ENCODE data around the gene C1orf52. TPM values are rescaled to one million over a fixed set of nuclear protein-coding genes. Genes with fewer than 3 reads are reported as not detected.

Gene C1orf52
- total RNA-seq, 1 experiment from 2014 or later, result 44.5 TPM

DNA sequence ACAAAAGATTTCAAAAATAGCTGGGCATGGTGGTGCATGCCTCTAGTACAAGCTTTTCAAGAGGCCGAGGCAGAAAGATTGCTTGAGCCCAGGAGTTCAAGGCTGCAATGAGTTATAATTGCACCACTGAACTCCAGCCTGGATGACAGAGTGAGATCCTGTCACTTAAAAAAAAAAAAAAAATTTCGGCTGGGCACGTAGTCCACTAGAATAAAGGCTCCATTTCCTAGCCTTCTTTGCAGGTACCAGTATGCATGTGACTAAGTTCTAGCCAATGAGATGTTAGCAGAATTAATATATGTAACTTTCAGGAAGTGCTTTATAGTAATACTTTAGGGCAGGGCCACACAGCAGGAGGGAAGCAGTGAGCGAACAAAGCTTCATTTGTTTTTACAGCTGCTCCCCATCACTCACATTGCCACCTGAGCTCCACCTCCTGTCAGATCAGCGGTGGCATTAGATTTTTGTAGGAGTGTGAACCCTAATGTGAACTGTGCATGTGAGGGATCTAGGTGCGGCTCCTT lies 29.8 kb downstream of the C1orf52 start:
- ChIA-PET POLR2A (no interaction called here), CTCF (interaction anchor here (0.7 to 2.7 kb wide), 6 partner anchors 11 to 285 kb away, joined by 3 to 15 read pairs (median 10); partner anchors contain the start of genes C1orf52 and SYDE2)
- Mint-ChIP-seq H3K27ac (no peak overlapping the region), H3K4me3 (no peak overlapping the region), H3K36me3 (no peaks in the 10 kb centered on the region), H3K27me3 (ENCODE audit: low read depth) (no peaks in the 10 kb centered on the region), H3K4me1 (peaks cover 36% of the 10 kb centered on the region), H3K9me3 (0 out of 2 replicates have a peak, but pooled peaks cover 3% of the 10 kb centered on the region)
- DNase-seq (ENCODE audit: low spot score), result no peak
- TF ChIP-seq, protein P1, sequence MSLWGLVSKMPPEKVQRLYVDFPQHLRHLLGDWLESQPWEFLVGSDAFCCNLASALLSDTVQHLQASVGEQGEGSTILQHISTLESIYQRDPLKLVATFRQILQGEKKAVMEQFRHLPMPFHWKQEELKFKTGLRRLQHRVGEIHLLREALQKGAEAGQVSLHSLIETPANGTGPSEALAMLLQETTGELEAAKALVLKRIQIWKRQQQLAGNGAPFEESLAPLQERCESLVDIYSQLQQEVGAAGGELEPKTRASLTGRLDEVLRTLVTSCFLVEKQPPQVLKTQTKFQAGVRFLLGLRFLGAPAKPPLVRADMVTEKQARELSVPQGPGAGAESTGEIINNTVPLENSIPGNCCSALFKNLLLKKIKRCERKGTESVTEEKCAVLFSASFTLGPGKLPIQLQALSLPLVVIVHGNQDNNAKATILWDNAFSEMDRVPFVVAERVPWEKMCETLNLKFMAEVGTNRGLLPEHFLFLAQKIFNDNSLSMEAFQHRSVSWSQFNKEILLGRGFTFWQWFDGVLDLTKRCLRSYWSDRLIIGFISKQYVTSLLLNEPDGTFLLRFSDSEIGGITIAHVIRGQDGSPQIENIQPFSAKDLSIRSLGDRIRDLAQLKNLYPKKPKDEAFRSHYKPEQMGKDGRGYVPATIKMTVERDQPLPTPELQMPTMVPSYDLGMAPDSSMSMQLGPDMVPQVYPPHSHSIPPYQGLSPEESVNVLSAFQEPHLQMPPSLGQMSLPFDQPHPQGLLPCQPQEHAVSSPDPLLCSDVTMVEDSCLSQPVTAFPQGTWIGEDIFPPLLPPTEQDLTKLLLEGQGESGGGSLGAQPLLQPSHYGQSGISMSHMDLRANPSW (CRISPR knock-in tag; conservative IDR thresholded peaks at IDR 0.05; ENCODE audit: low read depth), result no peak
- no peak for TF ChIP-seq ZNF138 (CRISPR knock-in tag; conservative IDR thresholded peaks at IDR 0.05)
- ATAC-seq, result no peak

DNA sequence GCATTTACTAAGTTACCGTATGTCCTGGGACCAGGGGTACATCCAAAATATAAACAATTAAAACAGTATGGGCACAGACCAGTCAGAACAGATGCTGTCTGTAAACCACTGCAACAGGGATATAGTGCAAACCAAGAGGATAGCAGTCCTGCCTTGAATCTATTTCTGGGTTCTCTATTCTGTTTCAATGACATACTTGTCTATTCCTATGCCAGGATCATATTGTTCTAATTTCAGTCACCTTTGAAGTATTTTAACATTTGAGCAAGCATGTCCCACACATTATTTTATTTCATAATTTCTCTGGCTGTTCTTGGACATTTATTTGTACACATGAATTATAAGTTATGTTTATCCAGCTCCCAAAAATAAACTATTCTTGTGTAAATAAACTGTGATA lies 30.5 kb downstream of the C1orf52 start:
- no peak for DNase-seq (ENCODE audit: low spot score)
- Mint-ChIP-seq H3K27ac (no peak overlapping the region), H3K4me3 (no peak overlapping the region), H3K9me3 (0 out of 2 replicates have a peak, but pooled peaks cover 3% of the 10 kb centered on the region), H3K27me3 (ENCODE audit: low read depth) (no peaks in the 10 kb centered on the region), H3K4me1 (peaks cover 43% of the 10 kb centered on the region), H3K36me3 (no peaks in the 10 kb centered on the region)
- ChIA-PET POLR2A (no interaction called here), CTCF (interaction anchor here (0.6 to 1.0 kb wide), 5 partner anchors 27 to 142 kb away, joined by 3 to 5 read pairs (median 3); partner anchors contain the start of gene SYDE2)
- TF ChIP-seq USF1 (CRISPR knock-in tag; IDR thresholded peaks at IDR 0.05) (no peak), ZNF423 (CRISPR knock-in tag; IDR thresholded peaks at IDR 0.05) (no peak), FOXJ3 (CRISPR knock-in tag; IDR thresholded peaks at IDR 0.05; ENCODE audit: borderline replicate concordance) (no peak), JAZF1 (CRISPR knock-in tag; IDR thresholded peaks at IDR 0.05) (no peak), ZNF232 (CRISPR knock-in tag; IDR thresholded peaks at IDR 0.05) (no peak), MXD4 (CRISPR knock-in tag; IDR thresholded peaks at IDR 0.05; ENCODE audit: borderline replicate concordance) (no peak), NFYB (CRISPR knock-in tag; conservative IDR thresholded peaks at IDR 0.05; ENCODE audit: low read depth) (no peak), MYBL2 (CRISPR knock-in tag; IDR thresholded peaks at IDR 0.05) (no peak), FOXK1 (CRISPR knock-in tag; IDR thresholded peaks at IDR 0.05) (no peak), ARID4B (CRISPR knock-in tag; IDR thresholded peaks at IDR 0.05; ENCODE audit: borderline replicate concordance) (no peak), FOXP1 (CRISPR knock-in tag; IDR thresholded peaks at IDR 0.05; ENCODE audit: borderline replicate concordance) (no peak), ZBTB21 (CRISPR knock-in tag; IDR thresholded peaks at IDR 0.05; ENCODE audit: borderline replicate concordance) (no peak), IRF1 (CRISPR knock-in tag; IDR thresholded peaks at IDR 0.05) (no peak), GRHL2 (CRISPR knock-in tag; IDR thresholded peaks at IDR 0.05; ENCODE audit: insufficient replicate concordance, severe bottlenecking) (no peak), TCF7 (CRISPR knock-in tag; IDR thresholded peaks at IDR 0.05; ENCODE audit: low read depth) (no peak)
- no peak for ATAC-seq
